ENCODE measurements around the gene DYDC2. TPM values are rescaled to one million over a fixed set of nuclear protein-coding genes. Genes with fewer than 3 reads are reported as not detected.
A peak's percentile ranks its signal among the peaks of the same experiment; 100 is the strongest.
"Not testable (repeated sequence)": the region's sequence is repeated elsewhere in the genome, so short reads cannot be mapped to it uniquely, and the experiment has no call there.

Gene DYDC2
- total RNA-seq, 4 donors from 2014 or later: not detected

DNA sequence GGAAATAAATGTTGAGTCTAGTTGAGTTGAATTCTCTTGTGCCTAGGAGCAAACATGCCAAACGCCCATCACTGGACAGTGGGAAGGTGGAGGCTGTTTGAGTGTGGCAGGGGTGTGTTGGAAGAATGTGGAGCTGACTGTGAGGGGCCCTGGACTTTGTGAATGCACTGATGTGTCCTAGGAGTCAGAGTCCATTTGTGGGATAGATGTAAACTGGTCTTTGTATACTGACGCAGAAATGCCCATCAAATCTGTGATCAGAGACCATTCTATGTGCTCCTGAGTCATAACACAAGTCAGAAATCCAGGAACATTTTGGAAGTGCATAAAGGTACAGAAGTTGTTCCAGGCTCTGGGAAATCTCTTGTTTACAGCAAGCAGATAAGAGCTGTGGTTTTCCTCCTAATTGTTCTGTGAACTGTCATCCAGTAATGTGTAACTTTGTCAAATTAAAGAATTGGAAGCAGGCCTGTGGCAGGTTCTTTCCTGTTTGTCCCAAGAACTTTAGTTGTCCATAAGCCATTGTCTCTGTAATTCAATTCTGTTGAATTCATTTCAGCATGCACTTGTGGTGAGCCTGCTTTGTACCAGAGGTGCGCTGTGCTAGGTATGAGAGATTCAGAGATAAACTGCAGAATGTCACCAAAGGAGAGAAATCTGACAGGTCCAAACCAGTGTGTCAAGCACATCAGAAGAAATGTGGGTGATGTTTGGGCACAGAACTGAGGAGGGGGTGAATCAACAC is 59.3 kb downstream of the DYDC2 start:
- ATAC-seq (ENCODE audit: low FRiP score): no peak
- TF ChIP-seq, protein P1, sequence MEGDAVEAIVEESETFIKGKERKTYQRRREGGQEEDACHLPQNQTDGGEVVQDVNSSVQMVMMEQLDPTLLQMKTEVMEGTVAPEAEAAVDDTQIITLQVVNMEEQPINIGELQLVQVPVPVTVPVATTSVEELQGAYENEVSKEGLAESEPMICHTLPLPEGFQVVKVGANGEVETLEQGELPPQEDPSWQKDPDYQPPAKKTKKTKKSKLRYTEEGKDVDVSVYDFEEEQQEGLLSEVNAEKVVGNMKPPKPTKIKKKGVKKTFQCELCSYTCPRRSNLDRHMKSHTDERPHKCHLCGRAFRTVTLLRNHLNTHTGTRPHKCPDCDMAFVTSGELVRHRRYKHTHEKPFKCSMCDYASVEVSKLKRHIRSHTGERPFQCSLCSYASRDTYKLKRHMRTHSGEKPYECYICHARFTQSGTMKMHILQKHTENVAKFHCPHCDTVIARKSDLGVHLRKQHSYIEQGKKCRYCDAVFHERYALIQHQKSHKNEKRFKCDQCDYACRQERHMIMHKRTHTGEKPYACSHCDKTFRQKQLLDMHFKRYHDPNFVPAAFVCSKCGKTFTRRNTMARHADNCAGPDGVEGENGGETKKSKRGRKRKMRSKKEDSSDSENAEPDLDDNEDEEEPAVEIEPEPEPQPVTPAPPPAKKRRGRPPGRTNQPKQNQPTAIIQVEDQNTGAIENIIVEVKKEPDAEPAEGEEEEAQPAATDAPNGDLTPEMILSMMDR (IDR thresholded peaks at IDR 0.05): no peak
- DNase-seq (ENCODE audit: low spot score): no peak

DNA sequence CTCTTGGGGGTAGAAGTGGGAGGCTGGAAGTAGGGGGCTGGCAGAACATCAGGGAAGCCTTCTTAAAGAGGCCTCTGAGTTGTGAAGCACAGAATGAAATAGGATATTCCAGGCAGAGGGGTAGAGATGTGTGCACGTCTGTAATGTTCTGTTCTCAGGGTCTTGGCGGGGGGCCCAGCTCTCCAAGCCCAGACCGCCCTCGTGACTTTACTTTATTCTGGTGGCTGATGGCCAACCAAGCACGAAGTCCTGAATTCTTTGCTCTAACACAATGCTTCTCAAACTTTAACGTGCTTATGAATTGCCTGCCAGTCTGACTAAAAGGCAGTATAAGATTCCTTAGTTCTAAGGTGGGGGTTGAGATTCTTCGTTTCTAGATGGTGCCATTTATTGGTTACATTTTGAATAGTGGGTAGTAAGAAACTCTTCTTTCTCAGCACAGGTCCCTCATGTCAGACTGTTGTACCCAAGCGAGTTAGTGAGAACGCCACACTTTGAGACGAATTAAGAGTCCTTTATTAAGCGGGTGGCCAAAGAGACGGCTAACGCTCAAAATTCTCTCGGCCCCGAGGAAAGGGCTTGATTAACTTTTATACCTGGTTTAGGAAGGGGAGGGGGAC is 60.0 kb downstream of the DYDC2 start:
- DNase-seq (ENCODE audit: low spot score) (no peak), ATAC-seq (ENCODE audit: low FRiP score) (peak; percentile 39)
- TF ChIP-seq, protein P1 (IDR thresholded peaks at IDR 0.05): no peak

DNA sequence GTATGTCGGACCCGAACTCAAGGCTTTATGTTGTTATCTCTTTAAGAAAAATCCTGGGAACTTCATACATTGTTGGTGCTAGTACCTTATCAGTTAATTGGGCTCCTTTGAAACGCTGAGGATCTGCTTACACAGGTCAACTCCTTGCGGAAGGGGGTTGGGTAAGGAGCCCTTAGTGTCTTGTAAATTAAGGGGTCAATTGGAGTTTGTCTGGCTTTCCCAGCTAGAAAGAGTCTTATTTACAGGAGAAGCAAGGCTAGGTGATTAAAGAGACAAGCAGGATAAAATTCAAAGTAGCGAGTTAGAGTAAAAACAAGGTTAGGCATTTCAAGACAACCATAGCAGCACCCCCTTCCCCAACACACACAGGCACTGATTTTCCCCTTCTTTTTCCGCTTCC is 60.7 kb downstream of the DYDC2 start:
- DNase-seq (ENCODE audit: low spot score); ATAC-seq (ENCODE audit: low FRiP score): not testable (repeated sequence)

Other genes with a start within 250 kb of the DYDC2 start
- 100 to 1,000 TPM in 1 of 4 donors, 10 to 100 TPM in 3; 18.0 to 116 (median 20.8) TPM for gene PLAC9, start 224.1 kb upstream of the DYDC2 start, total RNA-seq
- gene ANXA11, start 151.2 kb upstream of the DYDC2 start, total RNA-seq: 100 to 1,000 TPM; 103 to 148 (median 121) TPM
- gene MAT1A, start 67.1 kb upstream of the DYDC2 start, total RNA-seq: not detected
- gene DYDC1, start within 50 bp of the DYDC2 start, total RNA-seq: not detected
- 100 to 1,000 TPM; 218 to 456 (median 415) TPM for gene PRXL2A, start 51.8 kb downstream of the DYDC2 start, total RNA-seq
- gene TSPAN14, start 97.5 kb downstream of the DYDC2 start, total RNA-seq: 100 to 1,000 TPM in 2 of 4 donors, 10 to 100 TPM in 2; 42.4 to 114 (median 91.6) TPM
- gene SH2D4B, start 181.1 kb downstream of the DYDC2 start, total RNA-seq: under 1 TPM in 1 of 4 donors, not detected in 3; 0.13 TPM

Measured in omental fat pad (tissue), 4 donors.